ENCODE results near the gene IL1RAPL1.
"Not testable (repeated sequence)": the region's sequence is repeated elsewhere in the genome, so short reads cannot be mapped to it uniquely, and the experiment has no call there.

- TF ChIP-seq CTCF (conservative IDR thresholded peaks at IDR 0.05; ENCODE audit: low read length); EZH2phosphoT487 (IDR thresholded peaks at IDR 0.05; ENCODE audit: borderline replicate concordance): not testable (repeated sequence)
Observed at GRCh38 chrX:29374765-29375164, 787.5 kb downstream of the IL1RAPL1 start.
